Measurements from ENCODE around the gene RIMBP2.
"Not testable (repeated sequence)": the region's sequence is repeated elsewhere in the genome, so short reads cannot be mapped to it uniquely, and the experiment has no call there.

Gene RIMBP2

GRCh38 chr12:130588696-130589539 lies 127.2 kb downstream of the RIMBP2 start:
- Histone ChIP-seq H3K4me3 (no peak overlapping the region), H3K27ac (no peak overlapping the region)

- Histone ChIP-seq H3K27ac (no peak overlapping the region), H3K4me3 (no peak overlapping the region)
Observed at GRCh38 chr12:130587966-130588365, 128.1 kb downstream of the RIMBP2 start.

- not testable (repeated sequence) for H3K4me3 ChIP-seq, H3K27ac ChIP-seq
Observed at GRCh38 chr12:130584475-130584874, 131.6 kb downstream of the RIMBP2 start.

GRCh38 chr12:130583800-130584199 lies 132.3 kb downstream of the RIMBP2 start:
- Histone ChIP-seq H3K4me3 (no peak overlapping the region), H3K27ac (no peak overlapping the region)

- Histone ChIP-seq H3K4me3 (no peak overlapping the region), H3K27ac (no peak overlapping the region)
Observed at GRCh38 chr12:130583317-130583716, 132.8 kb downstream of the RIMBP2 start.

GRCh38 chr12:130582286-130582685 lies 133.8 kb downstream of the RIMBP2 start:
- Histone ChIP-seq H3K27ac (no peak overlapping the region), H3K4me3 (no peak overlapping the region)

GRCh38 chr12:130581782-130582181 lies 134.3 kb downstream of the RIMBP2 start:
- H3K4me3 ChIP-seq: no peak overlapping the region
- H3K27ac ChIP-seq: no peak overlapping the region

GRCh38 chr12:130579231-130579630 lies 136.9 kb downstream of the RIMBP2 start:
- H3K27ac ChIP-seq: no peak overlapping the region

GRCh38 chr12:130577351-130577750 lies 138.7 kb downstream of the RIMBP2 start:
- no peak overlapping the region for H3K4me3 ChIP-seq
- no peak overlapping the region for H3K27ac ChIP-seq

More at GRCh38 chr12:130579231-130579630, 136.9 kb downstream of the RIMBP2 start:
- no peak overlapping the region for H3K4me3 ChIP-seq

- no peak overlapping the region for H3K27ac ChIP-seq
- H3K4me3 ChIP-seq: no peak overlapping the region
Observed at GRCh38 chr12:130576371-130576816, 139.7 kb downstream of the RIMBP2 start.

- Histone ChIP-seq H3K27ac (no peak overlapping the region), H3K4me3 (no peak overlapping the region)
Observed at GRCh38 chr12:130574402-130574801, 141.7 kb downstream of the RIMBP2 start.

GRCh38 chr12:130573766-130574165 lies 142.3 kb downstream of the RIMBP2 start:
- no peak overlapping the region for H3K27ac ChIP-seq
- no peak overlapping the region for H3K4me3 ChIP-seq

GRCh38 chr12:130573235-130573634 lies 142.9 kb downstream of the RIMBP2 start:
- Histone ChIP-seq H3K27ac (no peak overlapping the region), H3K4me3 (no peak overlapping the region)

- Histone ChIP-seq H3K27ac (no peak overlapping the region), H3K4me3 (no peak overlapping the region)
Observed at GRCh38 chr12:130572553-130572952, 143.5 kb downstream of the RIMBP2 start.

GRCh38 chr12:130571734-130572133 lies 144.4 kb downstream of the RIMBP2 start:
- Histone ChIP-seq H3K27ac (no peak overlapping the region), H3K4me3 (no peak overlapping the region)

GRCh38 chr12:130571089-130571488 lies 145.0 kb downstream of the RIMBP2 start:
- Histone ChIP-seq H3K4me3 (no peak overlapping the region), H3K27ac (no peak overlapping the region)

GRCh38 chr12:130569521-130569920 lies 146.6 kb downstream of the RIMBP2 start:
- H3K27ac ChIP-seq: no peak overlapping the region

GRCh38 chr12:130568501-130568900 lies 147.6 kb downstream of the RIMBP2 start:
- no peak overlapping the region for H3K27ac ChIP-seq
- no peak overlapping the region for H3K4me3 ChIP-seq

More at GRCh38 chr12:130569521-130569920, 146.6 kb downstream of the RIMBP2 start:
- no peak overlapping the region for H3K4me3 ChIP-seq

- Histone ChIP-seq H3K27ac (no peak overlapping the region), H3K4me3 (no peak overlapping the region)
Observed at GRCh38 chr12:130568041-130568440, 148.1 kb downstream of the RIMBP2 start.

GRCh38 chr12:130566446-130567155 lies 149.5 kb downstream of the RIMBP2 start:
- no peak overlapping the region for H3K27ac ChIP-seq
- no peak overlapping the region for H3K4me3 ChIP-seq

- Histone ChIP-seq H3K4me3 (no peak overlapping the region), H3K27ac (no peak overlapping the region)
Observed at GRCh38 chr12:130565189-130565588, 150.9 kb downstream of the RIMBP2 start.

All from skin epidermis (tissue), 12 donors.